Measurements from ENCODE around the gene OPA1. TPM values are rescaled to one million over a fixed set of nuclear protein-coding genes. Genes with fewer than 3 reads are reported as not detected.

OPA1 gene
- polyA plus RNA-seq, 1 experiment, result 19.2 TPM

DNA sequence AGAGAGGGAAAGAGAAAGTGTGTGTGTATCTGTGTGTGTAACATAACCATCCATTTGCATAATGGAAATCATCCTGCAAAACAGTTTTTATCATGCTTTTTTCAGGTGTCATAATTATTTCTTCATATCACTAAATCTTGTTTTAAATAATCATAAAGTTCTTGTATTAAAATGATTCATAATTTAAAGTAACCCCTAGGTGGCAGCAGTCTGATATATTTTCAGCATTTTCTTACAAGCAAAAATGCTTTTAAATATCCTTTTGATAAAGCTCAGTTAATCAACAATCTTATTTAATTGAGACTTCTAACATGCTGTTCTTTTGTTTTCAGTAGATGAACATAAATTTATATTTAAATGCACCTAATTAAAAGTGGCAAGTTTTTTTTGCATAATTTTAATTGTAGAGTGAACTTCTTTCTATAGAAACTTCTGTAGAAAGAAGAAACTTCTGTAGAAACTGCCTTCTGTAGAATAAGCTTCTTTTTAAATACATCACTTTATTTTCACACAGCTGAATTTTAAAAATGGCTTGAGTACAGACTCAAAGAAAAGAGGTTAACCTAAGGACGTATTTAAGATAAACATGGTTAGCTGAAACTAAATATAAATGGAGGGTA, 72.5 kb downstream of the OPA1 start:
- peaks cover 13% of the 10 kb centered on the region for H3K36me3 ChIP-seq (ENCODE audit: control insufficient read depth, insufficient read depth, low read length)
- POLR2A ChIA-PET, result no interaction called here

DNA sequence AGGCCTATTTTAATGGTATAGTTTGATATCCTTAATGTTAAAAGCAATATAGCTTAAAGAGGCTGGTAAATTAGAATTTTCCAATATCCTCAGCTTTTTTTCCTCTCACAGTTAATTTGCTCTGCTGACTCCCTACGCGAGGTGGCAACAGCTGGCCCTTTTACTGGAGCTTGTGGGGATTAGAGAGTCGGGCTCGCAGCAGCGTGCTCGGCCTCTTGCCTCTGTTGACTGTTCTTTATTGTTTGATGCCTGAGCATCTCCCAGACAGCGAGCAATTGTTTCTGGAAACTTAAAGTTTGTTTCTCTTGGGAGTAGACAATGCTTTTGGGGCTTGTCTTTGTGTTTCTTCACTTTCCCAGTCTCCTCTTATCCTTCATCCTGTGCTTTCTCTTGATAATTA, 80.8 kb downstream of the OPA1 start:
- H3K27me3 ChIP-seq (ENCODE audit: control insufficient read depth, insufficient read depth, low read length), result no peaks in the 10 kb centered on the region
- CTCF ChIA-PET, result interaction anchor here (1.3 kb wide), 1 partner anchor 8 kb away, joined by 5 read pairs; no protein-coding TSS in a partner anchor
- TF ChIP-seq, protein P1, sequence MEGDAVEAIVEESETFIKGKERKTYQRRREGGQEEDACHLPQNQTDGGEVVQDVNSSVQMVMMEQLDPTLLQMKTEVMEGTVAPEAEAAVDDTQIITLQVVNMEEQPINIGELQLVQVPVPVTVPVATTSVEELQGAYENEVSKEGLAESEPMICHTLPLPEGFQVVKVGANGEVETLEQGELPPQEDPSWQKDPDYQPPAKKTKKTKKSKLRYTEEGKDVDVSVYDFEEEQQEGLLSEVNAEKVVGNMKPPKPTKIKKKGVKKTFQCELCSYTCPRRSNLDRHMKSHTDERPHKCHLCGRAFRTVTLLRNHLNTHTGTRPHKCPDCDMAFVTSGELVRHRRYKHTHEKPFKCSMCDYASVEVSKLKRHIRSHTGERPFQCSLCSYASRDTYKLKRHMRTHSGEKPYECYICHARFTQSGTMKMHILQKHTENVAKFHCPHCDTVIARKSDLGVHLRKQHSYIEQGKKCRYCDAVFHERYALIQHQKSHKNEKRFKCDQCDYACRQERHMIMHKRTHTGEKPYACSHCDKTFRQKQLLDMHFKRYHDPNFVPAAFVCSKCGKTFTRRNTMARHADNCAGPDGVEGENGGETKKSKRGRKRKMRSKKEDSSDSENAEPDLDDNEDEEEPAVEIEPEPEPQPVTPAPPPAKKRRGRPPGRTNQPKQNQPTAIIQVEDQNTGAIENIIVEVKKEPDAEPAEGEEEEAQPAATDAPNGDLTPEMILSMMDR (IDR thresholded peaks at IDR 0.05; ENCODE audit: insufficient read depth, low read depth, low read length), result no peak
- no peak overlapping the region for H3K4me3 ChIP-seq (ENCODE audit: low read depth, low read length)
- no peak for DNase-seq (ENCODE audit: low read depth)
- POLR2A ChIA-PET, result no interaction called here
- H3K36me3 ChIP-seq (ENCODE audit: control insufficient read depth, insufficient read depth, low read length), result peaks cover 4% of the 10 kb centered on the region; the same call in 1 of the 2 replicates

More for the DNA sequence above, 72.5 kb downstream of the OPA1 start:
- Histone ChIP-seq H3K4me3 (ENCODE audit: low read depth, low read length) (no peak overlapping the region), H3K27me3 (ENCODE audit: control insufficient read depth, insufficient read depth, low read length) (no peaks in the 10 kb centered on the region)
- CTCF ChIA-PET, result interaction anchor here (0.5 to 8.0 kb wide), 13 partner anchors 9 to 685 kb away, joined by 3 to 53 read pairs (median 3); no protein-coding TSS in a partner anchor
- TF ChIP-seq, protein P1 (IDR thresholded peaks at IDR 0.05; ENCODE audit: insufficient read depth, low read depth, low read length), result peak; percentile 42
- peak; percentile 11 for DNase-seq (ENCODE audit: low read depth)

DNA sequence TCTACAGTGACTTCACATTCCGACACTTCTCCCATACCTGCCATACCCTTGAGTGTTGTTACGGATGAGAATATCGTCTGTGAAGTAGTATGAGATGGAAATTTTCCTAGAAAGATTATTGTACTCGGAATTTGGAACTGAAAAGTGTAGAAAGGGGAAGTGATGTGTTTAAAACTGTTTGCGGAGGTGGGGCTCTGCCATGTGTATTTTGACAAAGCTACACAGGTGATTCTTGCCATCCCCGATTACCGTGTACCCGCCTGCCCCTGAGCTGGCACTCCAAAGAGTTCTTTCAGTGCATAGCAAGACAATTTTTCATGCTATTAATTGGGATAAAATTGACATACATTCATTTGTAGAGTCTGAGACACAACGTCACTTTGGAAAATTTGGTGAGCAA, 81.7 kb downstream of the OPA1 start:
- no peak overlapping the region for H3K4me3 ChIP-seq (ENCODE audit: low read depth, low read length)
- DNase-seq (ENCODE audit: low read depth), result no peak
- POLR2A ChIA-PET, result no interaction called here
- peaks cover 2% of the 10 kb centered on the region; the same call in 1 of the 2 replicates for H3K36me3 ChIP-seq (ENCODE audit: control insufficient read depth, insufficient read depth, low read length)
- CTCF ChIA-PET, result no interaction called here
- TF ChIP-seq, protein P1 (IDR thresholded peaks at IDR 0.05; ENCODE audit: insufficient read depth, low read depth, low read length), result no peak
- no peaks in the 10 kb centered on the region for H3K27me3 ChIP-seq (ENCODE audit: control insufficient read depth, insufficient read depth, low read length)

DNA sequence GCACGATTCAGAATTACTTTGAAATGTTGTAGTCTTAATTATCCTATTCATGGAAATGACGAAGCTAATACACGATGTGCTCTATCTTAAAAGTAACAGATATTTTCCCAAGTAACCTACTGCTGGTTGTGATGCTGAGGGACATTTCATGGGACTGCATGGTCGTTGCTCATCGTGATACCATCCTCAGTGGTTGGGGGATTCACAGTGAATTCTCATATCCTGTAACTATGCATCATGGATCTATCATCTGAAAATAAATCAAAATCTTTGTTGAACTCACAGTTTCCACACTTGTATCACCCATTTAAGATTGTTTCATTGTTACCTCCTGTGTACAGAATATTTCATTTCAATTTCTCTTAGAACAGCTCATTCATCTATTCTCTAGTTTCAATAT, 84.7 kb downstream of the OPA1 start:
- ChIA-PET POLR2A (no interaction called here), CTCF (interaction anchor here (1.0 kb wide), 1 partner anchor 610 kb away, joined by 3 read pairs; no protein-coding TSS in a partner anchor)
- TF ChIP-seq, protein P1 (IDR thresholded peaks at IDR 0.05; ENCODE audit: insufficient read depth, low read depth, low read length), result no peak
- Histone ChIP-seq H3K36me3 (ENCODE audit: control insufficient read depth, insufficient read depth, low read length) (no peaks in the 10 kb centered on the region), H3K27me3 (ENCODE audit: control insufficient read depth, insufficient read depth, low read length) (no peaks in the 10 kb centered on the region), H3K4me3 (ENCODE audit: low read depth, low read length) (no peak overlapping the region)
- no peak for DNase-seq (ENCODE audit: low read depth)

DNA sequence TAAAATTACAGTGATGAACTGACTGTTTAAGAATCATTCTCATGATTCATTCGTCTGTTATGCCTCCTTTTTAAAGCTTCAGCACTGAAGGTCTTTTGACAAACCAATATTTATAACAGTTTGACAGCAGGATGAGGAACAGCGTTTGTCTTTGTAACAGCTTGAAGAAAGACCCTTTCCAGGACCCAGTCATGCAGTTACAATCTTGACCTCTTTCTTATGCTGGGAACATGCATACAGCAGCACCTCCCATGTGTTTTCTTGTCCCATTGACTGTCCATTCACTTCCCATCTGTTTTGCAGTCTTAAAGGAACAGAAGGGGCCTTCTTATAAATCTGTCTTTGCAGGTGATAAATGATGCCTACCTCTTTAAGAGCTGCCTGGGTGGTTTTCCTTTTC, 87.2 kb downstream of the OPA1 start:
- H3K4me3 ChIP-seq (ENCODE audit: low read depth, low read length), result no peak overlapping the region
- DNase-seq (ENCODE audit: low read depth), result no peak
- ChIA-PET POLR2A (no interaction called here), CTCF (no interaction called here)
- TF ChIP-seq, protein P1 (IDR thresholded peaks at IDR 0.05; ENCODE audit: insufficient read depth, low read depth, low read length), result no peak
- no peaks in the 10 kb centered on the region for H3K27me3 ChIP-seq (ENCODE audit: control insufficient read depth, insufficient read depth, low read length)
- H3K36me3 ChIP-seq (ENCODE audit: control insufficient read depth, insufficient read depth, low read length), result no peaks in the 10 kb centered on the region
